Right lobe of liver (tissue), 6 donors: ENCODE results near the gene KCNC1. TPM values are rescaled to one million over a fixed set of nuclear protein-coding genes. Genes with fewer than 3 reads are reported as not detected.

Experiments used
- ATAC-seq, 4 donors: fragments of 200-7000 bp; cut with Tn5 transposase; one replicate each; pipeline ENCODE4 v1.9.1; 2020; ENCODE audit warnings: mild to moderate bottlenecking in 4 of 4, moderate library complexity in 4 of 4
- DNase-seq, 3 donors: peaks; one replicate each; pipeline ENCODE4 v3.0.0-alpha.2; 2020
- H3K27ac ChIP-seq, 3 donors: fragments of 200-600 bp; one replicate each; pipeline ENCODE4 v1.8.0; 2022
- H3K27me3 ChIP-seq, 2 donors: fragments of 200-600 bp; one replicate each; pipeline ENCODE4 v1.8.0; 2022
- H3K36me3 ChIP-seq, 4 donors: fragments of 200-600 bp; sonication (generic) in 1 of 4; one replicate each; pipeline versions ENCODE4 v1.5.1 to v1.8.0; 2017 to 2022; ENCODE audit warnings: control low read depth in 1 of 4
- H3K4me1 ChIP-seq, 4 donors: fragments of 200-600 bp; sonication (generic) in 1 of 4; one replicate each; pipeline versions ENCODE4 v1.5.1 to v1.8.0; 2017 to 2022; ENCODE audit warnings: control low read depth in 1 of 4
- H3K4me3 ChIP-seq, 3 donors: fragments of 200-600 bp; one replicate each; pipeline ENCODE4 v1.8.0; 2022
- H3K9me3 ChIP-seq, 4 donors: fragments of 200-600 bp; sonication (generic) in 1 of 4; one replicate each; pipeline versions ENCODE4 v1.5.1 to v1.8.0; 2017 to 2022; ENCODE audit warnings: control low read depth in 1 of 4
- CTCF ChIP-seq, 4 donors: fragments of 200-600 bp in 3 of 4; fragments of 450-650 bp in 1 of 4; IDR thresholded peaks; one replicate each; pipeline versions ENCODE4 v1.5.1 to v1.8.0; 2016 to 2022; ENCODE audit warnings: antibody characterized with exemption in 4 of 4, mild to moderate bottlenecking in 2 of 4
- POLR2A ChIP-seq: fragments of 450-650 bp; IDR thresholded peaks from one replicate; pipeline ENCODE4 v1.6.1; 2017; ENCODE audit warnings: antibody characterized with exemption, mild to moderate bottlenecking
- WGBS: methylation state at CpG from one replicate; pipeline ENCODE4 v1.1.6; 2018; ENCODE audit warnings: low coverage, low lambda C conversion rate; ENCODE audit not compliant: insufficient coverage; ENCODE audit errors: missing lambda C conversion rate; 5-methylcytosine and 5-hydroxymethylcytosine counted together
- intact Hi-C, 2 donors: fragments of 100-400 bp; cut with DNase I; formaldehyde crosslinking; loops; one replicate each; pipeline versions ENCODE4 v1.11.2 to v1.14.1; 2022
- total RNA-seq, 6 experiments: library from RNA; depleted of rRNA in 2 of 6; stranded (reverse); fragments of >200 nt in 2 of 6; fragmentation: NEBNext Ultra II Directional in 3 of 6; extraction: Animal tissue kit (Norgen Biotek cat#: 25700) in 3 of 6; gene quantifications; one replicate each; pipeline versions ENCODE4 v1.1.0 to v1.2.4, GENCODE V29; 2016 to 2023
- donor health status: DM: no; HTN: yes; CAD: no.
- donor health status: DM: no; HTN: no; CAD: no.
- donor health status: DM: no; HTN: no; CAD: no.
- donor health status: DM: no; HTN: yes; CAD: no.
- donor health status: DM: no; HTN: yes; CAD: no.

Gene KCNC1
- total RNA-seq, 6 experiments from 2014 or later = not detected

- H3K36me3 ChIP-seq = no peaks in the 10 kb centered on the region
- TF ChIP-seq POLR2A = no peak
- TF ChIP-seq CTCF (IDR thresholded peaks at IDR 0.05) = no peak
- no peaks in the 10 kb centered on the region for H3K4me1 ChIP-seq
- ATAC-seq (no peak), DNase-seq (no peak)
- 100% methylated on average over 1 of the region's 3 CpGs for WGBS
- H3K9me3 ChIP-seq = no peaks in the 10 kb centered on the region
- H3K27ac ChIP-seq = no peak overlapping the region
- intact Hi-C loops = no loop called here
- no peaks in the 10 kb centered on the region for H3K27me3 ChIP-seq
- H3K4me3 ChIP-seq = no peak overlapping the region
Measured at GRCh38 chr11:17798716-17799115, 64.1 kb downstream of the KCNC1 start.

GRCh38 chr11:17799147-17799546, 64.6 kb downstream of the KCNC1 start:
- Histone ChIP-seq H3K4me3 (no peak overlapping the region), H3K9me3 (no peaks in the 10 kb centered on the region), H3K4me1 (no peaks in the 10 kb centered on the region), H3K27ac (no peak overlapping the region), H3K27me3 (no peaks in the 10 kb centered on the region), H3K36me3 (no peaks in the 10 kb centered on the region)
- WGBS = 100% methylated on average over 4 of the region's 5 CpGs
- ATAC-seq (no peak), DNase-seq (no peak)
- no peak for TF ChIP-seq POLR2A
- no peak for TF ChIP-seq CTCF (IDR thresholded peaks at IDR 0.05)
- intact Hi-C loops = no loop called here

GRCh38 chr11:17801166-17801565, 66.6 kb downstream of the KCNC1 start:
- no peaks in the 10 kb centered on the region for H3K9me3 ChIP-seq
- H3K4me3 ChIP-seq = no peak overlapping the region
- TF ChIP-seq CTCF (IDR thresholded peaks at IDR 0.05) (no peak), POLR2A (no peak)
- no peak overlapping the region for H3K27ac ChIP-seq
- H3K36me3 ChIP-seq = no peaks in the 10 kb centered on the region
- H3K4me1 ChIP-seq = no peaks in the 10 kb centered on the region
- ATAC-seq (no peak), DNase-seq (no peak)
- WGBS = 88% methylated on average over 3 of the region's 4 CpGs
- H3K27me3 ChIP-seq = no peaks in the 10 kb centered on the region
- intact Hi-C loops = no loop called here

GRCh38 chr11:17802491-17802890, 67.9 kb downstream of the KCNC1 start:
- no peak overlapping the region for H3K4me3 ChIP-seq
- H3K9me3 ChIP-seq = no peaks in the 10 kb centered on the region
- H3K27ac ChIP-seq = no peak overlapping the region
- DNase-seq (no peak), ATAC-seq (no peak)
- no peaks in the 10 kb centered on the region for H3K27me3 ChIP-seq
- no peaks in the 10 kb centered on the region for H3K36me3 ChIP-seq
- TF ChIP-seq CTCF (IDR thresholded peaks at IDR 0.05) (no peak), POLR2A (no peak)
- 91% methylated on average over 4 of the region's 4 CpGs for WGBS
- intact Hi-C loops = no loop called here
- no peaks in the 10 kb centered on the region for H3K4me1 ChIP-seq

- no peak overlapping the region for H3K27ac ChIP-seq
- no peak for ATAC-seq
Measured at GRCh38 chr11:17803754-17804334, 69.3 kb downstream of the KCNC1 start.

More at GRCh38 chr11:17803754-17804334, 69.3 kb downstream of the KCNC1 start:
- intact Hi-C loops = no loop called here
- Histone ChIP-seq H3K4me1 (no peaks in the 10 kb centered on the region), H3K4me3 (no peak overlapping the region), H3K27me3 (no peaks in the 10 kb centered on the region), H3K36me3 (no peaks in the 10 kb centered on the region), H3K9me3 (no peaks in the 10 kb centered on the region)
- WGBS = 91% methylated on average over 4 of the region's 7 CpGs
- no peak for DNase-seq
- no peak for TF ChIP-seq CTCF (IDR thresholded peaks at IDR 0.05)
- no peak for TF ChIP-seq POLR2A
